Trophoblast cell (in vitro differentiated cells and primary cell): ENCODE results near the gene PPP2R3B.

ENCODE experiments used
- DNase-seq, 2 donors: peaks; one replicate each; pipeline ENCODE4 v3.0.0-alpha.2; 2016
- H2AFZ ChIP-seq: 2 replicates; pipeline ENCODE4 v1.6.1; 2013; ENCODE audit warnings: low read length, moderate library complexity, mild to moderate bottlenecking; ENCODE audit not compliant: insufficient read depth, poor library complexity
- H2AK5ac ChIP-seq: 2 replicates; pipeline ENCODE4 v1.6.1; 2013; ENCODE audit warnings: mild to moderate bottlenecking, low read length
- H2BK120ac ChIP-seq: 2 replicates; pipeline ENCODE4 v1.6.1; 2013; ENCODE audit warnings: low read length, mild to moderate bottlenecking, moderate library complexity; ENCODE audit not compliant: insufficient read depth, poor library complexity
- H2BK12ac ChIP-seq: 2 replicates; pipeline ENCODE4 v1.6.1; 2013; ENCODE audit warnings: mild to moderate bottlenecking, low read length, moderate library complexity
- H2BK5ac ChIP-seq: 2 replicates; pipeline ENCODE4 v1.6.1; 2013; ENCODE audit warnings: low read length, low read depth, moderate library complexity, mild to moderate bottlenecking; ENCODE audit not compliant: poor library complexity
- H3K14ac ChIP-seq: 2 replicates; pipeline ENCODE4 v1.6.1; 2013; ENCODE audit warnings: mild to moderate bottlenecking, low read length
- H3K18ac ChIP-seq: 2 replicates; pipeline ENCODE4 v1.6.1; 2013; ENCODE audit warnings: mild to moderate bottlenecking, low read length
- H3K23ac ChIP-seq: 2 replicates; pipeline ENCODE4 v1.6.1; 2013; ENCODE audit warnings: low read length
- H3K27ac ChIP-seq: 2 replicates; pipeline ENCODE4 v1.5.1; 2013; ENCODE audit warnings: low read depth, mild to moderate bottlenecking, inconsistent platforms, low read length, moderate library complexity
- H3K27me3 ChIP-seq: 2 replicates; pipeline ENCODE4 v1.6.1; 2013; ENCODE audit warnings: inconsistent platforms, mild to moderate bottlenecking, low read length, moderate library complexity; ENCODE audit not compliant: insufficient read depth
- H3K36me3 ChIP-seq, 2 experiments: 1 replicate in 1 of 2; 2 replicates in 1 of 2; pipeline ENCODE4 v1.6.1; 2013; ENCODE audit warnings: low read length in 2 of 2, mild to moderate bottlenecking in 2 of 2, moderate library complexity in 1 of 2; ENCODE audit not compliant: insufficient read depth in 2 of 2, control insufficient read depth in 1 of 2
- H3K4ac ChIP-seq: 2 replicates; pipeline ENCODE4 v1.6.1; 2013; ENCODE audit warnings: low read depth, mild to moderate bottlenecking, low read length, moderate library complexity
- H3K4me1 ChIP-seq, 2 experiments: 1 replicate in 1 of 2; 2 replicates in 1 of 2; pipeline ENCODE4 v1.6.1; 2013; ENCODE audit warnings: low read length in 2 of 2, mild to moderate bottlenecking in 2 of 2, moderate library complexity in 1 of 2; ENCODE audit not compliant: insufficient read depth in 2 of 2, control insufficient read depth in 1 of 2
- H3K4me2 ChIP-seq: 2 replicates; pipeline ENCODE4 v1.6.1; 2013; ENCODE audit warnings: inconsistent platforms, mild to moderate bottlenecking, low read length, moderate library complexity
- H3K4me3 ChIP-seq: 2 replicates; pipeline ENCODE4 v1.5.1; 2013; ENCODE audit warnings: mild to moderate bottlenecking, low read depth, low read length, inconsistent platforms
- H3K79me1 ChIP-seq: one replicate; pipeline ENCODE4 v1.6.1; 2013; ENCODE audit warnings: low read length
- H3K79me2 ChIP-seq: 2 replicates; pipeline ENCODE4 v1.6.1; 2013; ENCODE audit warnings: low read length, mild to moderate bottlenecking; ENCODE audit not compliant: control insufficient read depth, insufficient read depth, poor library complexity
- H3K9ac ChIP-seq: 2 replicates; pipeline ENCODE4 v1.6.1; 2013; ENCODE audit warnings: mild to moderate bottlenecking, low read length
- H3K9me3 ChIP-seq: 2 replicates; pipeline ENCODE4 v1.6.1; 2013; ENCODE audit warnings: low read depth, mild to moderate bottlenecking, control low read depth, inconsistent platforms, low read length; ENCODE audit not compliant: insufficient read depth
- H4K12ac ChIP-seq: 2 replicates; pipeline ENCODE4 v1.6.1; 2013; ENCODE audit warnings: low read depth, mild to moderate bottlenecking, low read length, moderate library complexity
- H4K8ac ChIP-seq: 2 replicates; pipeline ENCODE4 v1.6.1; 2013; ENCODE audit warnings: low read depth, mild to moderate bottlenecking, low read length, moderate library complexity
- H4K91ac ChIP-seq: one replicate; pipeline ENCODE4 v1.6.1; 2013; ENCODE audit warnings: low read depth, mild to moderate bottlenecking, low read length, moderate library complexity
- WGBS: extraction: QIAGEN DNeasy Blood & Tissue Kit; methylation state at CpG from one replicate; pipeline ENCODE4 v1.1.7; 2013; ENCODE audit warnings: missing lambda C conversion rate; ENCODE audit not compliant: insufficient read length, insufficient coverage; ENCODE audit errors: extremely low coverage; 5-methylcytosine and 5-hydroxymethylcytosine counted together

Gene PPP2R3B

DNA sequence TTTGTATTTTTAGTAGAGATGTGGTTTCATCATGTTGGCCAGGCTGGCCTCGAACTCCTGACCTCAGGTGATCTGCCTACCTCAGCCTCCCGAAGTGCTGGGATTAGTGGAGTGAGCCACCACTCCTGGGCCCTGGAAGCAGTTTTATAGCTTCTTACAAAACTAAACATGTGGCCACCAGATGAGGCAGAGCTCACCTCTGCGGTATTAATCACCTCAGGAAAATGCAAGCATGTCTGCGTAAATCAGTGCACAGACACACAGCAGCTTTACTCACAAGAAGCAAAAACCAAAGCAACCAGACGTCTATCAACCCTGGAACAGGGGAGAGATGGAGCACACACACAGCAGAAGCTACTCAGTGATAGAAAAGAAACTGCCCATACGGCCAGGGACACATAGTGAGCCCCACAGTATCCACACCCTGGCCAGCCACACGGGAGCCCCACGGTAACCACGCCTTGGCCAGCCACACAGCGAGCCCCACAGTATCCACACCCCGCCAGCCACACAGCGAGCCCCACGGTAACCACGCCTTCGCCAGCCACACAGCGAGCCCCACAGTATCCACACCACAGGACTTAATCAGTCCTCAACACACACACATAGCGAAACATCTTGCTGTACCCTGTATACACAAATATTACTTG lies 30.2 kb downstream of the PPP2R3B start:
- no peak overlapping the region for H2BK12ac ChIP-seq
- H3K79me1 ChIP-seq, result no peaks in the 10 kb centered on the region
- no peaks in the 10 kb centered on the region for H3K4me1 ChIP-seq
- DNase-seq, result no peak
- no peak overlapping the region for H3K23ac ChIP-seq
- no peak overlapping the region for H3K4ac ChIP-seq
- no peak overlapping the region for H2BK120ac ChIP-seq
- no peak overlapping the region for H2AFZ ChIP-seq
- H3K14ac ChIP-seq, result peak overlapping the region; percentile 20
- H4K91ac ChIP-seq, result no peak overlapping the region
- H3K27ac ChIP-seq, result no peak overlapping the region
- peak overlapping the region; percentile 36 for H2AK5ac ChIP-seq
- no peak overlapping the region for H4K12ac ChIP-seq
- no peak overlapping the region for H3K4me3 ChIP-seq
- no peak overlapping the region for H4K8ac ChIP-seq
- H3K27me3 ChIP-seq, result no peaks in the 10 kb centered on the region
- no peak overlapping the region for H3K4me2 ChIP-seq
- peaks cover 9% of the 10 kb centered on the region for H3K9me3 ChIP-seq
- H3K79me2 ChIP-seq, result no peaks in the 10 kb centered on the region
- H3K36me3 ChIP-seq, result peaks cover 23 to 25% of the 10 kb centered on the region in 2 experiments
- no peak overlapping the region for H3K18ac ChIP-seq
- no peak overlapping the region for H3K9ac ChIP-seq
- no CpG with 5 or more reads among the region's 17 CpGs for WGBS
- H2BK5ac ChIP-seq, result no peak overlapping the region

DNA sequence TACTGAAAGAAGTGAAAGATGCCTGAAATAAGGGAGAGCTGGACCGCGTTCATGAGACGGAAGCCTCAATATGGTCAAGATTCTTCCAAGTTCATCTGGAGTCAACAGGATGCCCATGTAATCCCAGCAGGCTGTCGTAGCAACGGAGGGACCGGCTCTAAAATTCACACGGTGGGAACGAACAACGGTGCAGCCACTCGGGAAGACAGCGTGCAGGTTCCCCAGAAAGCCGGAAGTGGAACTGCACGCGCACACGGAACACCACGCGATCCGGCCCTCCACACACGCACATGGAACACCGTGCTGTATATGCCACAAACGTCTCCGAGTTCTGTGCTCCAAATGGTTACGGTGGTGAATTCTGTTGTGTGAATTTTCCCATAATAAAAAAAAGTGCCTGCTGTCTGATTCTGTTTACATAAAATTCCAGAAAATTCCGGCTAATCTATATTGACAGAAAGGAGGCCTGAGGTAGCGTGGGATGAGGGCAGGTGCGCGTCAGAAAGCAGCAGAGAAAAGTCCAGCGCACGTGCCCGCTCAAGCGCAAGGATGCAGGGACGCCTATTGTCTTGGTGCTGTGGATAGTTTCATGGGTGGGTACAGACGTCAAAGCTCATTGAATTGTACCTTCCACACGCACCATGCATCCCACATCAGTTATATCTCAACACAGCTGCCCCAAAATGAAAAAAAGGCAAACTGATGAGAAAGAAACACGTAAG lies 31.2 kb downstream of the PPP2R3B start:
- Histone ChIP-seq H2AK5ac (no peak overlapping the region), H3K36me3 (peaks cover 18 to 19% of the 10 kb centered on the region in 2 experiments), H4K8ac (no peak overlapping the region), H4K91ac (no peak overlapping the region), H3K23ac (no peak overlapping the region), H2AFZ (no peak overlapping the region), H3K79me2 (no peaks in the 10 kb centered on the region), H3K27ac (no peak overlapping the region), H4K12ac (no peak overlapping the region), H3K9me3 (peaks cover under 1% of the 10 kb centered on the region), H3K27me3 (no peaks in the 10 kb centered on the region), H3K4me1 (no peaks in the 10 kb centered on the region), H3K4ac (no peak overlapping the region), H2BK5ac (no peak overlapping the region), H3K4me3 (no peak overlapping the region), H3K4me2 (no peak overlapping the region), H3K79me1 (no peaks in the 10 kb centered on the region), H3K9ac (no peak overlapping the region), H2BK120ac (no peak overlapping the region), H2BK12ac (no peak overlapping the region), H3K18ac (no peak overlapping the region), H3K14ac (no peak overlapping the region)
- no CpG with 5 or more reads among the region's 35 CpGs for WGBS
- DNase-seq, result no peak

GRCh38 chrX:353566-354535 lies 32.9 kb downstream of the PPP2R3B start:
- Histone ChIP-seq H3K4me1 (peaks cover 4 to 5% of the 10 kb centered on the region in 2 experiments), H3K27me3 (no peaks in the 10 kb centered on the region), H3K9me3 (no peaks in the 10 kb centered on the region), H3K23ac (no peak overlapping the region), H4K12ac (no peak overlapping the region), H4K8ac (no peak overlapping the region), H2BK5ac (no peak overlapping the region), H2AFZ (no peak overlapping the region), H3K4me2 (no peak overlapping the region), H2BK12ac (no peak overlapping the region), H3K79me2 (peaks cover 2% of the 10 kb centered on the region), H3K27ac (no peak overlapping the region), H3K4ac (no peak overlapping the region), H3K4me3 (no peak overlapping the region), H2AK5ac (no peak overlapping the region), H3K36me3 (peaks cover 13 to 21% of the 10 kb centered on the region in 2 experiments), H4K91ac (no peak overlapping the region), H3K79me1 (peaks cover 2% of the 10 kb centered on the region), H3K18ac (no peak overlapping the region), H2BK120ac (no peak overlapping the region), H3K14ac (no peak overlapping the region), H3K9ac (no peak overlapping the region)
- no CpG with 5 or more reads among the region's 39 CpGs for WGBS
- no peak for DNase-seq

- no CpG with 5 or more reads among the region's 39 CpGs for WGBS
Observed at GRCh38 chrX:352582-353314, 34.0 kb downstream of the PPP2R3B start.

More at GRCh38 chrX:352582-353314, 34.0 kb downstream of the PPP2R3B start:
- H3K36me3 ChIP-seq, result peaks cover 9 to 16% of the 10 kb centered on the region in 2 experiments
- H3K23ac ChIP-seq, result no peak overlapping the region
- DNase-seq, result no peak
- H2BK120ac ChIP-seq, result no peak overlapping the region
- no peak overlapping the region for H2AK5ac ChIP-seq
- no peak overlapping the region for H4K91ac ChIP-seq
- no peak overlapping the region for H4K8ac ChIP-seq
- H3K4me3 ChIP-seq, result no peak overlapping the region
- no peak overlapping the region for H3K27ac ChIP-seq
- no peak overlapping the region for H2BK5ac ChIP-seq
- H3K4me1 ChIP-seq, result peaks cover 4 to 7% of the 10 kb centered on the region in 2 experiments
- H3K27me3 ChIP-seq, result no peaks in the 10 kb centered on the region
- H3K79me2 ChIP-seq, result peaks cover 2% of the 10 kb centered on the region
- H2BK12ac ChIP-seq, result no peak overlapping the region
- H3K9me3 ChIP-seq, result no peaks in the 10 kb centered on the region
- H3K79me1 ChIP-seq, result peaks cover 2% of the 10 kb centered on the region
- no peak overlapping the region for H3K4me2 ChIP-seq
- no peak overlapping the region for H3K4ac ChIP-seq
- no peak overlapping the region for H3K18ac ChIP-seq
- H4K12ac ChIP-seq, result peak overlapping the region; percentile 10
- H2AFZ ChIP-seq, result no peak overlapping the region
- H3K14ac ChIP-seq, result no peak overlapping the region
- no peak overlapping the region for H3K9ac ChIP-seq
